Measurements from ENCODE around the gene KLF3.

KLF3 gene

DNA sequence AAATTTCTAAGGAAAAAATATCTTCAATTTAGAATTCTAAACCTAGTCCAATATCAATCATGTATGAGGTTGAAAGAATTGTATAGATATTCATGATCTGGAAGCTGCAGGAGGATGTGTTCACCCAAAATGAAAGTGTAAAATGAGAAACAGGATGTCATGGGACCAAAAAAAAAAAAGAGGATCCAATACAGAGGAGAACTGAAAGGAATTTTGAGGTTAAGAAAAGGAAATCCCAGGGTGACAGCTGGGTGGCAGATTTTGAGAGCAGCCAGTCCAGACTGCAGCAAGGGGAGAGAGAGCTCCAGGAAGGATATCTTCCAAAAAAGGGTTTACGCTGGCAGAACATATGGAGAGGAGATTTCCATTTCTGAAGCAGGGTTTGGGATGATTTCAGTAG lies 79.9 kb downstream of the KLF3 start:
- no peak for DNase-seq (ENCODE audit: low spot score)

DNA sequence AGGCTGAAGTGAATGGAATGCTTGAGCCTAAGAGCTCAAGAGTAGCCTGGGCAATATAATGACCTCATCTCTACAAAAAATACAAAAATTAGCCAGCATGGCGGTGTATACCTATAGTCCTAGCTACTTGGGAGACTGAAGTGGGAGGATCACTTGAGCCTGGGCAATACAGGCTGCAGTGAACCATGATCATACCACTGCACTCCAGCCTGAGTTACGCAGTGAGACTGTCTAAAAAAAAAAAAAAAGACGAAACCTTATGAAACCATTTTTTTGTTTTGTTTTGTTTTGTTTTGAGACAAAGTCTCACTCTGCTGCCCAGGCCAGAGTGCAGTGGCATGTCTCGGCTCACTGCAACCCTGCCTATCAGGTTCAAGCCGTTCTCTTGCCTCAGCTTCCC lies 81.9 kb downstream of the KLF3 start:
- no peak for DNase-seq (ENCODE audit: low spot score)

DNA sequence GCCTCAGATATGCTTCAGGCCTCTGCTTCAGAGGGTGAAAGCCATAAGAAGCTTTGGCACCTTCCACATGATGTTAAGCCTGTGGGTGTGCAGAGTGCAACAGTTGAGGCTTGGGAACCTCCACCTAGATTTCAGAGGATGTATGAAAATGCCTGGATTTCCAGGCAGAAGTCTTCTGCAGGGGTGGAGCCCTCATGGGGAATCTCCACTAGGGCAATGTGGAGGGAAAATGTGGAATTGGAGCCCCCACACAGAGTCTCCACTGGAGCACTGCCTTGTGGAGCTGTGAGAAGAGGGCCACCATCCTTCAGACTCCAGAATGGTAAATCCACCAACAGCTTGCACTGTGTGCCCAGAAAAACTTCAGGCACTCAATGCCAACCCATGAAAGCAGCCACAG lies 83.6 kb downstream of the KLF3 start:
- DNase-seq (ENCODE audit: low spot score), result no peak

DNA sequence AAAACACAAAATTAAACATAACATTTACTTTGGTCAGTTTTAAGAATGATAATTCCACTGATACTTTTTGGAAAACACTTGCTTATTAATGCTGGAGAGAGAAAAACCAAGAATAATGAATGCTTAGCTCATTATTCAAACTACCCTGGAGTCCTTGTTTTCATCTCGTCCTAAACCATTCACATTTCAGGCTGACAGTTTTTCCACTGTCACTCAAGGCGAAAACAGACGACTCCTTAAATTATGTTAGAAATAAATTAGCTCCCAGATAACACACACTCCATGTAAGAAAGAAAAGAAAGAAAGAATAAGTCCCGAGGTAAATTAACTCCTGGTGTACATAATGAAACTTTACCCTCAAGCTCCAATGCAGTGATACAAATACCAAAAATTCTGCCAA lies 85.3 kb downstream of the KLF3 start:
- DNase-seq (ENCODE audit: low spot score), result no peak

All from kidney capillary endothelial cell (primary cell).